HG02759 (cell line): ENCODE results near the gene MAP3K10.

Source experiments
- ATAC-seq: cut with Tn5 transposase; IDR thresholded peaks from one replicate; pipeline ENCODE4 v1.9.1; 2021; ENCODE audit warnings: mild to moderate bottlenecking, moderate library complexity; ENCODE audit not compliant: unreplicated experiment

Gene MAP3K10

DNA sequence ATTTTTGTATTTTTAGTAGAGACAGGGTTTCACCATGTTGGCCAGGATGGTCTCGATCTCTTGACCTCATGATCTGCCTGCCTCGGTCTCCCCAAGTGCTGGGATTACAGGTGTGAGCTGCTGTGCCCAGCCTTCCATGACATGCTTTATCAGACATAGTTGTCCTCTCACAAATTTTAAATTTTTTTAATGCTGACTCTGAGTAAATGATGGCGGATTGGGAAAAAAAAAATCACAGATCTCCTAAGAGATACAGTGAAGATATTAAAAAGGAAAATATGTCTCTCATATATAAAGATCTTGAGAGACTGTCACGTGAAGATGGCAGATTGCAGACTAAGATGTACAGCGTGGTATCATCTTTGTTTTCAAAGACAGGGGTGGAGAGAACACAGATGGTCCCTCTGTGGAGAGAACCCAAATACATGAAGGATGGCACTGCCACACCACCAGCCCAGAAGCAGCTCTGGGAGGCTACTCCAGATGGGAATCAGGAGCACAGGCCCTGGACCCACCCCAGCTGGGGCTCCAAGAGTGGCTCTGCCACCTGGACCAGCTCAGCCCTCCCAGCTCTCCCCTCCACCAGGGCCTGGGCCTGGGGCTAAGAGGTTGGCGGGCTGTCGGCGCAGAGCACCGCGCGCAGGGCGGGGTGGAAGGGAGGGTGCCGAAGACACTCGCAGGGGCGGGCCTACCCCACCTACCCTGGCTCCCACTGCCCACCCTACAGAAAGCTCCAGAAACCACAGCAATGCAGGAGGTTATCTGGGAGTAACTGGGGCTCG, 55.3 kb downstream of the MAP3K10 start:
- ATAC-seq: no peak

GRCh38 chr19:40247178-40247577, 56.0 kb downstream of the MAP3K10 start:
- ATAC-seq: no peak

DNA sequence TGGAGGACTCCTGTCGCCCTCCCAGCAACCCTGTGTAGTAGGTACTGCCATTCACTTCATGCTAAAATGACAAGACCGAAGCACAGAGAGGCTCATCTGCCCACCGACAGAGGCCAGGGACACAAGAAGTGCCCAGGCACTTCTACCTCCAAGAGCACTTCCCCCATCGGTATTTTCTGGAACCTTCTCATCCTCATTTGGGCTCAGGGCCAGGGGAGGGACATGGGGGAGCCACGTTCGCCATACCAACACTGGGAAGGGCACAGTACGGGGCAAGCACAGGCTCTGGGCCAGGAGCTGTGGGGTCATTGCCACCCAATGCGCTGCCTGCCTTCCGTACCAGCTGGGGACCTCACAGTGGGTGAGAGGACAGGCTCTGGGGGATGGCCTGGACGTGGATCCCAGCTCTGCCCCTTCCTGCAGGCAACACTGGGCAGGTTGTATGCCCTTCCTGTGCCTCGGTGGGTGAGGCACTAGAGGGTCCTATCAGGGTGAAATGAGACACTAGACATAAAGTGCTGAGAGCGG, 56.6 kb downstream of the MAP3K10 start:
- ATAC-seq: no peak

- no peak for ATAC-seq
Measured at GRCh38 chr19:40249201-40249600, 58.0 kb downstream of the MAP3K10 start.

DNA sequence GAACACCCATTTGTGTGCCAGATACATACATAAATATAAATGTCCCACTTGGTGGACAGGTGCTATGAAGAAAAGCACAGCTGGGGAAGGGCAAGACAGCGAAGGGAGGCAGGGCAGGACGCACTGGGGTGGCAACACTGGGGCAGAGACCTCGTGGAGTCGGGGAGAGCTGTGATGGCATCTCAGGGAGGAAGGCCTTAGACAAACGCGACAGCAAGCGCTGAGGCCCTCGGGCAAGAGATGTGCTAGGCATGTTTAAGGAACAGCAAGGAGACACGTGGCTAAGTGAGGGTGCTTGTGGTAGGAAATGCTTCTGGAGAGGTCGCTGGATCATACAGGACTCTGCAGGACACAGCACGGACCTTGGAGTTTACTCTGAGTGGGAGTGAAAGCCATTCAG, 58.6 kb downstream of the MAP3K10 start:
- ATAC-seq: no peak

DNA sequence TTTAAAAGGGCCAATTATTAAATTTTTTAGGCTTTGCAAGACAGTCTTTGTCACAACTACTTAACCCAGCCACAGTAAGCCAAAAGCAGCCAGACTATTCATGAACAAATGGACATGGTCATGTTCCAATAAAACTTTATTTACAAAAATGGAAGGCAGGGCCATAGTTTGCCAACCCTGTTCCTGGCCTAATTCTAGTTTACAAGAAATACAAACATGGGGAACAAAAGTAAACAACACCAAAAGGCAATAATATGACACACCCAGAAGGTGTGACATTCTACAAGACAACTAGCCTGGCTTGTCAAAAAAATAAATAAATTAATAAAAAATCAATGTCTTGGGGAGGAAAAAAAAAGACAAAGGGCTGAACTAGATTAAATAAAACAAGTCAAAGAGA, 60.0 kb downstream of the MAP3K10 start:
- ATAC-seq: no peak

GRCh38 chr19:40251991-40252390, 60.8 kb downstream of the MAP3K10 start:
- no peak for ATAC-seq

GRCh38 chr19:40252395-40252794, 61.2 kb downstream of the MAP3K10 start:
- ATAC-seq: no peak

- no peak for ATAC-seq
Measured at GRCh38 chr19:40253611-40254092, 62.4 kb downstream of the MAP3K10 start.

GRCh38 chr19:40254714-40255418, 63.6 kb downstream of the MAP3K10 start:
- ATAC-seq: no peak

DNA sequence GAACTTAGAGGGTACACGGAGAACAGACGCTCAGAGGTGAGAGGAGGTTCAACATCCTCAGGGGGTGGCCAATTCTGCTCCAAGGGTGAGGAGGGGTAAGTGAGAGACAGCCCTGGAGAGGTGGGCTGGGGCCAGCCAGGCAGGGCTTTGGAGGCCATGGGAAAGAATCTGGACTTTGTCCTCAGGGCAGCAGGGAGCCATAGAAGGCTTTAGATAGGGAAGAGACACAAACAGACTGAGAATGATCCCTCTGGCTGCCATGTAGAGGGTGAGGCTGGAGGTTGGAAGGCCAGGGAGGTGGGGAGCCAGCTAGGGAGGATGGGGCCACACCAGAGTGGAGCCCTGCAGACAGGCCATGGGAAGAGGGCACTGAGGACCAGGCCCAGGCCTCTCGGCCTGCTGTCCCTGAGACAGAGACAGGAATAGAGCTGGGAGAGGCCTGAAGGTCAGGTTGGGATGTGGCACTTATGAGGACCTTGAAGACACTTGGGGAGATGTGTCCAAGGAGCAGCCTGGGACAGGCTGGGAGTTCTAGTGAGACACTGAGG, 64.5 kb downstream of the MAP3K10 start:
- ATAC-seq: no peak

GRCh38 chr19:40256512-40256911, 65.3 kb downstream of the MAP3K10 start:
- ATAC-seq: no peak

DNA sequence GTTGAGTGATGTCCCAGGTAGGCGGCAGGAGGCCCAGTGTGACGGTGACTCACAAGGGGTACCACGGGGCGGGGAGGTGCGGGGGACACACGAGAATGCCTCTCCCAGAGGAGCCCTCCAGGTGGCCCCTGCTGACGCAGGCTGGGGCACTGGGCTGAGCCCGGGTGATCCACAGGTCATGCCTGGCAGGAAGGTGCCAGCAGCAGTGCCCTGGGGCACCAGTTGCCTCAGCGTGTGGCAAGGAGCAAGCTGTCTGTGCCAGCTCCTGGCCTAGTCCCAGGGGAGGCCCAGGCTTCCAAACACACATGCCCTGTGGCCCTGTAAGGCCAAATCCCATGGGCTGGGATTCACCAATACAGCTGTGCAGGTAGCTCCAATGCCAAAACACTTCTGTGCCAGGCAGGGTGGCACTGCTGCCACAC, 65.9 kb downstream of the MAP3K10 start:
- ATAC-seq: no peak

DNA sequence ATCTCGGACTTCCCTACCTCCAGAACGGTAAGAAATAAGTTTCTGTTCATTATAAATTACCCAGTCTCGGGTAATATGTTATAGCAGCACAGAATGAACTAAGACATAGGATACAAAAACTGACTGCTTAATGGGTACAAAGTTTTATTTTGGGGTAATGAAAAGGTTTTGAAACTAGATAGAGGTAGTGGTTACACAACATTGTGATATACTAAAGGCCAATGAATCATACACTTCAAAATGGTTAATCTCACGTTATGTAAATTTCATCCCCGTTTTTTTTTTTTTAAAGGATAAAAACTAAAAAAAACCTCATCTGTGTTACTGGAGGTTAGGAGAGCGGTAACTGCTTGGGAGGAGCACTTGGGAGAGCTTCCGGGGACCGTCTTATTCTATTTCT, 70.4 kb downstream of the MAP3K10 start:
- ATAC-seq: no peak

DNA sequence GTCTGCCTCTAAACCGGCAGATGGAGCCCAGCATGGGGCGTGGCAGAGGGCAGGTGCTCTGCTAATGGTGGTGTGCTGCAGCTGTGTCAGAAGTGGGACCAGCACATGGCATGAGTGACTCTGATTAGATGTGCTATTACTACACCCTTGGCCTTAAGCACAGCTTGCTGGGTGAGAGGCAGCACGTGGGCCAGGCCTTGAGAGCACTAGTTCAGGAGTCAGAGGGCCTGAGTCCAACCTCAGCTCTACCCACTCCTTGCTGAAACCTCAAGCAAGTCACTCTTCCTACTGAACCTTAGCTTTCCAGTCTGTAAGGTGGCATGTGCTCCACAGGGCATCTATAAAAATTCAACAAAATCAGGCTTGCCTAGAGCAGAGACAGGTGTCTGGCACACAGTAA, 71.2 kb downstream of the MAP3K10 start:
- no peak for ATAC-seq

DNA sequence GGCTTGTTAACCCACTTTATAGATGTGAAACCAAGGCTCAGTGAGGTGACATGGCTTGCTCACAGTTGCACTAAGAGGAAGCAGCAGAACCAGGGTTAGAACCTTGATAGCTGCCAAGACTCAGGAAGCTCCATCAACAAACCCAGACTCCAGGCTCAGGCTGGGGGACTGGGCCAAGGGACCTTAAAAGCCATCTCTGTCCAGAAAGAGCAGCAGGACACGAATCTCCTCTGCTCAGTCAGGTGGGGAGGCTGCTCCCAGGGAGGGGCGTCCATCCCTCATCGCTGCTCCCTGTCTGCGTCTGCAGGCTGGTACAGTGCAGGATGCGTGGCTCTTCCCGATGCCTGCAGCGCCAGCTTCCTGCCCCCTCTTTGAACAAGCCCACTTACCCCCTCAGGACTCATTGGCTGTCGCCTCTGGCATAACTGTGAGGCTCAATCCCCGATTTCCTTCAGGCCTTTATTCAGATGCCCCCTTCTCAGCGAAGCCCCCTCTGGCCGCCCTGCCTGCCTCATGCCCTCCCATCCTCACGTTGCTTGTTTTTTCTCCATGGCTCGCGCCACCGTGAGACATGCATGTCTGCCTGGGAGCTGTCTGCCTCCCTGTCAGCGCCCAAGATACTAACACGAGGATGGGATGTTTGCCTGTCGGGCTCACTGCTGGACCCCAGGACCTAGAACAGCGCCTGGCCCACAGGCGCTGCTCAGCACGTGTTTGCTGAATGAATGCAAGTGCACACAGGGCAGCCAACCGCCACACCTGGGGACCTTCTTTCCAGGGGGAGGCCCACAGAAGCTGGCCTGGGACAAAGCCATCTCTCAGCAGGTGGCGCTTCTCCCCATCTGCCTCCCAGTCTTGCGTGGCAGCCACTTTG, 72.5 kb downstream of the MAP3K10 start:
- no peak for ATAC-seq

DNA sequence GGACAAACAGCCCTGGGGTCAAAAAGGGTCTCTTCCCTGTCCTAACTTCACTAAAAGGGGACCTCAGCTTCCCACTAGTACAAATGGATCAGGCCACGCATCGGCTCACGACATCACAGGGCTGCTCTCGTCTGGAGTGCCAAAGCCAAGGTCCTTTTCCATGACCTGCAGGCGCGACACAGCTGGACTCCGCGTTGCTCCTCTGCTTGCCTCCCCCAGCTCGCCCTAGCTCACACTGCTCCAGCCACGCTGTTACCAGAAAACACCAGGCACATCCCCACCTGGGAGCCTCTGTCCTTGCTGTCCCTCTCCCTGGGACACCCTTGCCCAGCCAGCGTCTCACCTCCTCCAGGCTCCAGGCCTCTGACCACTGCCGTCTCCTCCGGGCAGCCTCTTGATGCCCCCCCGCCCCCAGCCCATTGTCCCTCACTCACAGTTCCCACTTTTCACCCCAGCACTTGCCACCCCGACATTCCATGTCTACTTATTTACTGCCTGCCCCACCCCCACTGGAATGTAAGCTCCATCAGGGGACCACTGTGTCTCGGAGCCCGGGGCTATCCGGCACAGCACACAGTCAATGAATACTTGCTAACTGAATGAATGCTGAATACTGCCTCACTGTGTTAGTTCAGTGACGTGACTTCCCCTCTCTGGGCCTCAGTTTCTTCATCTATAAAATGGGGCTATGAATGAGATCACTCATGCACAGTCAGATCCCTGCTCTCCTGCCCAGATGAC, 73.3 kb downstream of the MAP3K10 start:
- no peak for ATAC-seq
